SK-N-SH treated with all-trans-retinoic acid at 6 μM for 48 hours (cell line): ENCODE data around the gene LIN52.

Experiments used
- ATAC-seq: fragments of 200-7000 bp; cut with Tn5 transposase; 3 replicates; pipeline ENCODE4 v1.9.1; 2020; ENCODE audit warnings: mild to moderate bottlenecking, moderate library complexity
- ARNTL ChIP-seq: fragments of 450-650 bp; formaldehyde crosslinking; IDR thresholded peaks from 2 replicates; pipeline ENCODE4 v1.5.0; 2020; ENCODE audit warnings: low read depth, mild to moderate bottlenecking, moderate library complexity, borderline replicate concordance
- BACH2 ChIP-seq: fragments of 250-450 bp; sonication (Bioruptor Pico); IDR thresholded peaks from 2 replicates; pipeline ENCODE4 v1.9.0; 2021; ENCODE audit warnings: mild to moderate bottlenecking, borderline replicate concordance
- CSDC2 ChIP-seq: fragments of 250-450 bp; sonication (Bioruptor Pico); IDR thresholded peaks from 2 replicates; pipeline ENCODE4 v1.5.0; 2020; ENCODE audit warnings: mild to moderate bottlenecking, moderate library complexity
- ESRRG ChIP-seq: fragments of 250-450 bp; sonication (Bioruptor Pico); IDR thresholded peaks from 2 replicates; pipeline ENCODE4 v1.6.1; 2021; ENCODE audit warnings: mild to moderate bottlenecking
- GLIS3 ChIP-seq: fragments of 250-450 bp; sonication (Bioruptor Pico); IDR thresholded peaks from 2 replicates; pipeline ENCODE4 v1.5.0; 2020; ENCODE audit warnings: mild to moderate bottlenecking, moderate library complexity
- OSR1 ChIP-seq: fragments of 250-450 bp; sonication (Bioruptor Pico); IDR thresholded peaks from 2 replicates; pipeline ENCODE4 v1.8.0; 2022; ENCODE audit warnings: moderate library complexity, mild to moderate bottlenecking, inconsistent platforms
- PPARA ChIP-seq: fragments of 250-450 bp; sonication (Bioruptor Pico); IDR thresholded peaks from 2 replicates; pipeline ENCODE4 v1.5.0; 2020; ENCODE audit warnings: mild to moderate bottlenecking, borderline replicate concordance
- RARB ChIP-seq: fragments of 250-450 bp; sonication (Bioruptor Pico); IDR thresholded peaks from 2 replicates; pipeline ENCODE4 v1.8.0; 2021; ENCODE audit warnings: mild to moderate bottlenecking, moderate library complexity
- SNAI2 ChIP-seq: fragments of 250-450 bp; sonication (Bioruptor Pico); IDR thresholded peaks from 2 replicates; pipeline ENCODE4 v1.5.0; 2020; ENCODE audit warnings: mild to moderate bottlenecking, moderate library complexity
- TCF4 ChIP-seq: fragments of 250-450 bp; sonication (Bioruptor Pico); IDR thresholded peaks from 2 replicates; pipeline ENCODE4 v1.8.0; 2021; ENCODE audit warnings: mild to moderate bottlenecking, moderate library complexity, borderline replicate concordance
- TOX ChIP-seq: fragments of 250-450 bp; sonication (Bioruptor Pico); IDR thresholded peaks from 2 replicates; pipeline ENCODE4 v1.8.0; 2021; ENCODE audit warnings: mild to moderate bottlenecking, moderate library complexity, borderline replicate concordance
- ZC3H10 ChIP-seq: fragments of 250-450 bp; sonication (Bioruptor Pico); IDR thresholded peaks from 2 replicates; pipeline ENCODE4 v1.5.1; 2021; ENCODE audit warnings: mild to moderate bottlenecking, moderate library complexity
- ZFP3 ChIP-seq: fragments of 250-450 bp; sonication (Bioruptor Pico); IDR thresholded peaks from 2 replicates; pipeline ENCODE4 v1.5.0; 2020; ENCODE audit warnings: mild to moderate bottlenecking, moderate library complexity
- ZFP30 ChIP-seq: fragments of 450-650 bp; formaldehyde crosslinking; IDR thresholded peaks from 2 replicates; pipeline ENCODE4 v1.5.0; 2022; ENCODE audit warnings: mild to moderate bottlenecking, moderate library complexity
- ZNF565 ChIP-seq: fragments of 450-650 bp; formaldehyde crosslinking; conservative IDR thresholded peaks from 2 replicates; pipeline ENCODE4 v1.5.0; 2020; ENCODE audit warnings: low read depth, mild to moderate bottlenecking, moderate library complexity
- ZNF70 ChIP-seq: fragments of 450-650 bp; formaldehyde crosslinking; IDR thresholded peaks from 2 replicates; pipeline ENCODE4 v1.5.0; 2020; ENCODE audit warnings: mild to moderate bottlenecking, moderate library complexity
- ZNF8 ChIP-seq: fragments of 450-650 bp; formaldehyde crosslinking; IDR thresholded peaks from 2 replicates; pipeline ENCODE4 v1.5.0; 2020; ENCODE audit warnings: mild to moderate bottlenecking, moderate library complexity
- TF ChIP-seq, protein P1 (sequence below): fragments of 250-450 bp; sonication (Bioruptor Pico); IDR thresholded peaks from 2 replicates; pipeline ENCODE4 v1.5.1; 2020; ENCODE audit warnings: low read depth, mild to moderate bottlenecking, moderate library complexity
- TF ChIP-seq, protein P2 (sequence below): fragments of 250-450 bp; sonication (Bioruptor Pico); IDR thresholded peaks from 2 replicates; pipeline ENCODE4 v1.5.0; 2020; ENCODE audit warnings: mild to moderate bottlenecking, moderate library complexity
- TF ChIP-seq, protein P3 (sequence below): fragments of 250-450 bp; sonication (Bioruptor Pico); IDR thresholded peaks from 2 replicates; pipeline ENCODE4 v1.8.0; 2020; ENCODE audit warnings: mild to moderate bottlenecking, moderate library complexity, borderline replicate concordance

LIN52 gene

DNA sequence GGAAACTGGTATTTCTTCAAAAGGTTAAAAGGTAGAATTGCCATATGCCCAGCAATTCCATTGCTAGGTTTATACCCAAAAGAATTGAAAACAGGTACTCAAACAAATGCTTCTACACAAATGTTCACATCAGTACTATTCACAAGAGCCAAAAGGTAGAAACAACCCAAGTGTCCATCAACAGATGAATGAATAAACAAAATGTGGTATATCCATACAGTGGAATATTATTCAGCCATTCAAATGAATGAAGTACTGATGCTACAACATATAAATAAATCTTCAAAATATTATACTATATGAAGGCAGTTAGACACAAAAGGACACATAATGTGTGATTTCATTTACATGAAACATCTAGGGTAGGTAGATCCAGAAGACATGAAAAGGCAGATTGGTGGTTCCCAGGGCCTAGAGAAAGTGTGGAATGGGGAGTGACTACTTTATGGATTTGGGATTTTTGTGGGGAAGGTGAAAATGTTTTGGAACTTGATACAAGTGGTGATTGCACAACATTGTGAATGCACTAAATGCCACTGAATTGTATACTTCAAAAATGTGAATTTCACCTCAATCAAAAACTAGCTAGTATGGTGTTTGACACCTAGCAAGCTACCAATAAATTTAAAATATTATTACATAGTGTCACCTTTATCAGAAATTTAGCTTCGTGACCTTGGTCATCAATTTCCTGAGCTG, 41.7 kb downstream of the LIN52 start:
- no peak for ATAC-seq
- TF ChIP-seq PPARA (CRISPR knock-in tag) (no peak), ZNF8 (CRISPR knock-in tag) (peak; percentile 95)

DNA sequence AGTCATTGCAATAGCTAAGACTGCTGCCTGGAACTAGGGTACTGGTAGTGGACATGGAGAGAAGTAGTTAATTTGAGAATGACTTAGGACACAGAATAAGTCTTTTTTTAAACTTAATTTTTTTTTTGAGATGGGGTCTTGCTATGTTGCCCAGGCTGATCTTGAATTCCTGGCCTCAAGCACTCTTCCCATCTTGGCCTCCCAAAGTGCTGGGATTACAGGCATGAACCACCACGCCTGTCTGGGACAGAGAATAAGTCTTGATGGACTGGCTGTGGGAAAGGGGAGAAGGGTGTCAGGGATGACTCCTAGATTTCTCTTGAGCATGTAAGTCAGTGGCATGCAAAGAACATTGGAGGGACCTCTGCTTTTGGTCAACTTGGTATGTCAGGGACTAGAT, 42.9 kb downstream of the LIN52 start:
- no peak for ATAC-seq
- TF ChIP-seq ZC3H10 (CRISPR knock-in tag) (no peak), ZFP3 (CRISPR knock-in tag) (no peak), RARB (CRISPR knock-in tag) (no peak), GLIS3 (CRISPR knock-in tag) (no peak), ZNF565 (CRISPR knock-in tag) (no peak), ARNTL (CRISPR knock-in tag) (no peak), SNAI2 (CRISPR knock-in tag) (no peak), TOX (CRISPR knock-in tag) (no peak), ZNF70 (CRISPR knock-in tag) (no peak), BACH2 (CRISPR knock-in tag) (no peak), ZNF8 (CRISPR knock-in tag) (no peak), OSR1 (no peak), ZFP30 (CRISPR knock-in tag) (no peak), CSDC2 (CRISPR knock-in tag) (no peak), TCF4 (CRISPR knock-in tag) (no peak)
- TF ChIP-seq, protein P1, sequence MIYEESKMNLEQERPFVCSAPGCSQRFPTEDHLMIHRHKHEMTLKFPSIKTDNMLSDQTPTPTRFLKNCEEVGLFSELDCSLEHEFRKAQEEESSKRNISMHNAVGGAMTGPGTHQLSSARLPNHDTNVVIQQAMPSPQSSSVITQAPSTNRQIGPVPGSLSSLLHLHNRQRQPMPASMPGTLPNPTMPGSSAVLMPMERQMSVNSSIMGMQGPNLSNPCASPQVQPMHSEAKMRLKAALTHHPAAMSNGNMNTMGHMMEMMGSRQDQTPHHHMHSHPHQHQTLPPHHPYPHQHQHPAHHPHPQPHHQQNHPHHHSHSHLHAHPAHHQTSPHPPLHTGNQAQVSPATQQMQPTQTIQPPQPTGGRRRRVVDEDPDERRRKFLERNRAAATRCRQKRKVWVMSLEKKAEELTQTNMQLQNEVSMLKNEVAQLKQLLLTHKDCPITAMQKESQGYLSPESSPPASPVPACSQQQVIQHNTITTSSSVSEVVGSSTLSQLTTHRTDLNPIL (CRISPR knock-in tag) = no peak
- TF ChIP-seq, protein P2, sequence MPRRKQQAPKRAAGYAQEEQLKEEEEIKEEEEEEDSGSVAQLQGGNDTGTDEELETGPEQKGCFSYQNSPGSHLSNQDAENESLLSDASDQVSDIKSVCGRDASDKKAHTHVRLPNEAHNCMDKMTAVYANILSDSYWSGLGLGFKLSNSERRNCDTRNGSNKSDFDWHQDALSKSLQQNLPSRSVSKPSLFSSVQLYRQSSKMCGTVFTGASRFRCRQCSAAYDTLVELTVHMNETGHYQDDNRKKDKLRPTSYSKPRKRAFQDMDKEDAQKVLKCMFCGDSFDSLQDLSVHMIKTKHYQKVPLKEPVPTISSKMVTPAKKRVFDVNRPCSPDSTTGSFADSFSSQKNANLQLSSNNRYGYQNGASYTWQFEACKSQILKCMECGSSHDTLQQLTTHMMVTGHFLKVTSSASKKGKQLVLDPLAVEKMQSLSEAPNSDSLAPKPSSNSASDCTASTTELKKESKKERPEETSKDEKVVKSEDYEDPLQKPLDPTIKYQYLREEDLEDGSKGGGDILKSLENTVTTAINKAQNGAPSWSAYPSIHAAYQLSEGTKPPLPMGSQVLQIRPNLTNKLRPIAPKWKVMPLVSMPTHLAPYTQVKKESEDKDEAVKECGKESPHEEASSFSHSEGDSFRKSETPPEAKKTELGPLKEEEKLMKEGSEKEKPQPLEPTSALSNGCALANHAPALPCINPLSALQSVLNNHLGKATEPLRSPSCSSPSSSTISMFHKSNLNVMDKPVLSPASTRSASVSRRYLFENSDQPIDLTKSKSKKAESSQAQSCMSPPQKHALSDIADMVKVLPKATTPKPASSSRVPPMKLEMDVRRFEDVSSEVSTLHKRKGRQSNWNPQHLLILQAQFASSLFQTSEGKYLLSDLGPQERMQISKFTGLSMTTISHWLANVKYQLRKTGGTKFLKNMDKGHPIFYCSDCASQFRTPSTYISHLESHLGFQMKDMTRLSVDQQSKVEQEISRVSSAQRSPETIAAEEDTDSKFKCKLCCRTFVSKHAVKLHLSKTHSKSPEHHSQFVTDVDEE (CRISPR knock-in tag) = no peak
- TF ChIP-seq, protein P3, sequence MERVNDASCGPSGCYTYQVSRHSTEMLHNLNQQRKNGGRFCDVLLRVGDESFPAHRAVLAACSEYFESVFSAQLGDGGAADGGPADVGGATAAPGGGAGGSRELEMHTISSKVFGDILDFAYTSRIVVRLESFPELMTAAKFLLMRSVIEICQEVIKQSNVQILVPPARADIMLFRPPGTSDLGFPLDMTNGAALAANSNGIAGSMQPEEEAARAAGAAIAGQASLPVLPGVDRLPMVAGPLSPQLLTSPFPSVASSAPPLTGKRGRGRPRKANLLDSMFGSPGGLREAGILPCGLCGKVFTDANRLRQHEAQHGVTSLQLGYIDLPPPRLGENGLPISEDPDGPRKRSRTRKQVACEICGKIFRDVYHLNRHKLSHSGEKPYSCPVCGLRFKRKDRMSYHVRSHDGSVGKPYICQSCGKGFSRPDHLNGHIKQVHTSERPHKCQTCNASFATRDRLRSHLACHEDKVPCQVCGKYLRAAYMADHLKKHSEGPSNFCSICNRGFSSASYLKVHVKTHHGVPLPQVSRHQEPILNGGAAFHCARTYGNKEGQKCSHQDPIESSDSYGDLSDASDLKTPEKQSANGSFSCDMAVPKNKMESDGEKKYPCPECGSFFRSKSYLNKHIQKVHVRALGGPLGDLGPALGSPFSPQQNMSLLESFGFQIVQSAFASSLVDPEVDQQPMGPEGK = no peak

DNA sequence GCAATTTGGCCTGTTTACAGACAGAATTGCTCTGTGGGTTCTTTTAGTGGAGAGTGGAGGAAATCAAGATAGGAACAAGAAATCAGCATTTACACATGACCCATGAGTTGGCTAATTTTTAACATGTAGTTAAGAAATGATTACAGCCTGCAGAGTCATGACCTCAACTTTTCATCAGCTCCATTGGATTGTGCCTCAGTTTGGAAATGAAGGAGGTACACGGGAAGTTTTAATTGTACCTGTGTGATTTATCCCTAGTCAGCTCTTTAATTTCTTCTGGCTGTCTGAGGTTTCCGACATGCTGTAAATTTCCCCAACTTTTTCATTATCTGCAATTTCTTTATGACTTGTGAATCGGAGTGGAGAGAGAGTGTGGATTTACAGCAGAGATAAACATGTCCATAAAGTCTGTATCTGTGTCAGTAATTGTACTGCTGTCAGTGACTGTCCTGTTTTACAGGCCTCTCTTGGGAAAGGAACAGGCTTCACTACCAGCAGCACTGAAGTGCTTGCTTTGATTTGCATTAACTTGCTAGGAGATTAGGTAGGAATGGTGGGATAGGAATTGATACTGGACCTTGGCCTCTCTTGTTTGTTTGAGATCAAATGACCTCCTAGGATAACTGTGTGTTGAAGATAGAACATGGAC, 49.2 kb downstream of the LIN52 start:
- TF ChIP-seq ZNF8 (CRISPR knock-in tag) = no peak
- no peak for TF ChIP-seq ZNF70 (CRISPR knock-in tag)
- TF ChIP-seq ESRRG (CRISPR knock-in tag) = no peak
- no peak for TF ChIP-seq ARNTL (CRISPR knock-in tag)
- TF ChIP-seq ZC3H10 (CRISPR knock-in tag) = no peak
- TF ChIP-seq OSR1 = no peak
- TF ChIP-seq TOX (CRISPR knock-in tag) = no peak

DNA sequence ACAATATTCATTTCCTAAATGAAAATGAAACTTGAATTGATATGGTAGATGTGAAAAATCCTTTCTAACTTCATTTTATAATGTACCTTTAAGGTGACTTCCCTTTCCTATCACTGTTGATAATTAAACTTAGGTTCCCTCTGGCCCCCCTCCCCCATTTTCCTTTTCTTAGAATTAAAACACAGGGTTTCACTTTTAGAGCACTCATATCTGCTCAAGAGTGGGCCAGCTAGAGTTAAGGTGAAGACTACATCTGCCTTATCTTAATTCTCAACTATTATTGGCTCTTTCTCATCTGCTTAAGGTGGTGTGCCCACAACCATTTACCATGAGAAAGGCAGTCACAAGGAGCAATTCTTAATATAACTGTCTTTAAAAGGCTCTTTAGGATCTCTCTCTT, 49.7 kb downstream of the LIN52 start:
- ATAC-seq = no peak
- TF ChIP-seq ZC3H10 (CRISPR knock-in tag) (no peak), ESRRG (CRISPR knock-in tag) (no peak), ARNTL (CRISPR knock-in tag) (no peak)
- TF ChIP-seq, protein P2 (CRISPR knock-in tag) = no peak

More for the DNA sequence above, 49.2 kb downstream of the LIN52 start:
- no peak for ATAC-seq
